GM12892 (cell line): ENCODE results near the gene MRPL9.
"Not testable (repeated sequence)": the region's sequence is repeated elsewhere in the genome, so short reads cannot be mapped to it uniquely, and the experiment has no call there.

Source experiments
- DNase-seq: peaks from one replicate; pipeline ENCODE4 v3.0.0; 2011; ENCODE audit not compliant: insufficient read length
- FAIRE-seq: peaks from 2 replicates; lab custom pipeline; 2011; peaks lifted over from hg19 to GRCh38; lab: Jason Lieb, UNC
- POLR2A ChIP-seq: IDR thresholded peaks from 2 replicates; pipeline ENCODE4 v1.6.1; 2011; ENCODE audit warnings: low read depth, low read length, control low read depth
- POLR2AphosphoS5 ChIP-seq: IDR thresholded peaks from 2 replicates; pipeline ENCODE4 v1.6.1; 2011; ENCODE audit warnings: low read depth, low read length, control low read depth
- TAF1 ChIP-seq: IDR thresholded peaks from 2 replicates; pipeline ENCODE4 v1.6.1; 2011; ENCODE audit warnings: low read depth, mild to moderate bottlenecking, control low read depth, low read length, borderline replicate concordance

The MRPL9 gene

GRCh38 chr1:151801846-151802245 lies 38.5 kb upstream of the MRPL9 start:
- no peak for FAIRE-seq
- TF ChIP-seq TAF1: no peak
- no peak for TF ChIP-seq POLR2A
- no peak for TF ChIP-seq POLR2AphosphoS5

GRCh38 chr1:151801310-151801820 lies 38.1 kb upstream of the MRPL9 start:
- no peak for DNase-seq
- no peak for FAIRE-seq
- TF ChIP-seq POLR2AphosphoS5 (no peak), TAF1 (no peak), POLR2A (no peak)

More at GRCh38 chr1:151801846-151802245, 38.5 kb upstream of the MRPL9 start:
- no peak for DNase-seq

- FAIRE-seq (no peak), DNase-seq (no peak)
- TF ChIP-seq TAF1 (no peak), POLR2AphosphoS5 (no peak), POLR2A (no peak)
Observed at GRCh38 chr1:151800830-151801229, 37.5 kb upstream of the MRPL9 start.

- FAIRE-seq (peak; percentile 24), DNase-seq (no peak)
- TF ChIP-seq POLR2AphosphoS5 (no peak), TAF1 (no peak), POLR2A (no peak)
Observed at GRCh38 chr1:151799179-151800022, 36.1 kb upstream of the MRPL9 start.

- no peak for FAIRE-seq
- DNase-seq: no peak
- TF ChIP-seq POLR2A (no peak), POLR2AphosphoS5 (no peak), TAF1 (no peak)
Observed at GRCh38 chr1:151798571-151798970, 35.3 kb upstream of the MRPL9 start.

GRCh38 chr1:151790940-151791651 lies 27.8 kb upstream of the MRPL9 start:
- no peak for DNase-seq
- TF ChIP-seq POLR2A: no peak

GRCh38 chr1:151790071-151790939 lies 27.0 kb upstream of the MRPL9 start, which contains the start of gene TDRKH:
Gene TDRKH, minus strand, starts transcription at chr1:151790500. Its CDS starts 7,478 bp downstream, at chr1:151783022.
- TF ChIP-seq TAF1: peak; percentile 69
- TF ChIP-seq POLR2AphosphoS5: no peak
- TF ChIP-seq POLR2A: peak; percentile 58; the same call in 1 of the 2 replicates
- DNase-seq (peak; percentile 95), FAIRE-seq (peak; percentile 99)

More at GRCh38 chr1:151790940-151791651, 27.8 kb upstream of the MRPL9 start:
- no peak for FAIRE-seq

- DNase-seq (no peak), FAIRE-seq (no peak)
- TF ChIP-seq POLR2A: no peak
- no peak for TF ChIP-seq POLR2AphosphoS5
- TF ChIP-seq TAF1: no peak
Observed at GRCh38 chr1:151787689-151788088, 24.4 kb upstream of the MRPL9 start.

GRCh38 chr1:151783796-151784195 lies 20.5 kb upstream of the MRPL9 start:
- TF ChIP-seq POLR2A (no peak), TAF1 (no peak), POLR2AphosphoS5 (no peak)
- FAIRE-seq: no peak
- no peak for DNase-seq

- DNase-seq (no peak), FAIRE-seq (no peak)
- no peak for TF ChIP-seq POLR2AphosphoS5
- TF ChIP-seq POLR2A: no peak
- no peak for TF ChIP-seq TAF1
Observed at GRCh38 chr1:151782741-151783140, 19.4 kb upstream of the MRPL9 start.

GRCh38 chr1:151782026-151782425 lies 18.7 kb upstream of the MRPL9 start:
- not testable (repeated sequence) for FAIRE-seq, DNase-seq

- DNase-seq, FAIRE-seq: not testable (repeated sequence)
Observed at GRCh38 chr1:151780736-151781135, 17.4 kb upstream of the MRPL9 start.
